Breast epithelium (tissue), 4 donors: ENCODE results near the gene TCERG1L. TPM values are rescaled to one million over a fixed set of nuclear protein-coding genes. Genes with fewer than 3 reads are reported as not detected.
A peak's percentile ranks its signal among the peaks of the same experiment; 100 is the strongest.

Source experiments
- DNase-seq, 2 donors: peaks; one replicate each; pipeline ENCODE4 v3.0.0-alpha.2; 2019; ENCODE audit warnings: low spot score in 2 of 2
- H3K27ac ChIP-seq, 2 donors: fragments of 200-600 bp; sonication (generic) in 1 of 2; one replicate each; pipeline ENCODE4 v1.5.1; 2016 to 2019; ENCODE audit warnings: mild to moderate bottlenecking in 1 of 2
- H3K27me3 ChIP-seq, 2 donors: fragments of 200-600 bp; sonication (generic) in 1 of 2; one replicate each; pipeline versions ENCODE4 v1.5.1 to v1.6.0; 2017 to 2019; ENCODE audit warnings: control low read depth in 1 of 2, mild to moderate bottlenecking in 1 of 2
- H3K36me3 ChIP-seq: fragments of 200-600 bp; one replicate; pipeline ENCODE4 v1.5.1; 2019
- H3K4me1 ChIP-seq, 2 donors: fragments of 200-600 bp; sonication (generic); one replicate each; pipeline ENCODE4 v1.5.1; 2016 to 2019; ENCODE audit warnings: control low read depth in 1 of 2
- H3K4me3 ChIP-seq, 3 donors: fragments of 200-600 bp; sonication (generic); 1 replicate in 2 of 3; 2 replicates in 1 of 3; pipeline ENCODE4 v1.5.1; 2016 to 2019; ENCODE audit warnings: mild to moderate bottlenecking in 3 of 3, moderate library complexity in 2 of 3
- H3K9me3 ChIP-seq, 2 donors: fragments of 200-600 bp; sonication (generic) in 1 of 2; one replicate each; pipeline ENCODE4 v1.5.1; 2016 to 2019; ENCODE audit warnings: control low read depth in 1 of 2
- CTCF ChIP-seq, 3 donors: fragments of 450-650 bp; IDR thresholded peaks; one replicate each; pipeline ENCODE4 v1.5.1; 2016 to 2017; ENCODE audit warnings: antibody characterized with exemption in 3 of 3, mild to moderate bottlenecking in 3 of 3, moderate library complexity in 3 of 3
- POLR2A ChIP-seq: fragments of 450-650 bp; IDR thresholded peaks from one replicate; pipeline ENCODE4 v1.6.1; 2016; ENCODE audit warnings: antibody characterized with exemption, mild to moderate bottlenecking, moderate library complexity
- POLR2AphosphoS5 ChIP-seq, 3 donors: sonication (generic); formaldehyde crosslinking; IDR thresholded peaks; one replicate each; pipeline ENCODE4 v1.6.1; 2017; ENCODE audit warnings: antibody characterized with exemption in 3 of 3
- intact Hi-C: fragments of 100-400 bp; cut with DNase I; formaldehyde crosslinking; loops from one replicate; pipeline ENCODE4 v1.15.1; 2023; ENCODE audit warnings: low total_unique reads
- total RNA-seq, 3 donors: library from RNA; depleted of rRNA; stranded (reverse); fragments of >200 nt; gene quantifications; one replicate each; pipeline ENCODE4 v1.1.0, GENCODE V29; 2016

TCERG1L gene
- under 1 TPM in 2 of 3 donors, not detected in 1; under 0.01 to 0.88 TPM for total RNA-seq

- peaks cover 0 to 6% of the 10 kb centered on the region in 2 donors for H3K4me1 ChIP-seq
- peaks cover 0 to 65% of the 10 kb centered on the region in 2 donors for H3K27me3 ChIP-seq
- peak within 1 kb of the TSS in 2 of 3 donors; percentile 41 to 53 for H3K4me3 ChIP-seq
- no peaks in the 10 kb centered on the region for H3K36me3 ChIP-seq
- no peak within 1 kb of the TSS for H3K27ac ChIP-seq
- TF ChIP-seq POLR2A (no peak), POLR2AphosphoS5 (IDR thresholded peaks at IDR 0.05) (no peak), CTCF (IDR thresholded peaks at IDR 0.05) (no peak)
- DNase-seq = no peak
- no peaks in the 10 kb centered on the region for H3K9me3 ChIP-seq
- intact Hi-C loops = no loop called here
Observed at GRCh38 chr10:131311661-131312477, at the start of gene TCERG1L. TSS of gene TCERG1L (minus strand) at chr10:131311721. CDS start at chr10:131311635, 86 bp downstream.

- Histone ChIP-seq H3K4me1 (no peaks in the 10 kb centered on the region), H3K9me3 (no peaks in the 10 kb centered on the region), H3K4me3 (no peak overlapping the region), H3K27ac (no peak overlapping the region), H3K36me3 (no peaks in the 10 kb centered on the region), H3K27me3 (peaks cover 0 to 18% of the 10 kb centered on the region in 2 donors)
- DNase-seq = no peak
- TF ChIP-seq POLR2AphosphoS5 (IDR thresholded peaks at IDR 0.05) (no peak), CTCF (IDR thresholded peaks at IDR 0.05) (no peak), POLR2A (no peak)
- intact Hi-C loops = no loop called here
Observed at GRCh38 chr10:131358741-131359442, 47.4 kb upstream of the TCERG1L start.

- DNase-seq = no peak
- Histone ChIP-seq H3K9me3 (no peaks in the 10 kb centered on the region), H3K36me3 (no peaks in the 10 kb centered on the region), H3K4me1 (no peaks in the 10 kb centered on the region), H3K27ac (no peak overlapping the region), H3K4me3 (no peak overlapping the region), H3K27me3 (peaks cover 0 to 6% of the 10 kb centered on the region in 2 donors)
- intact Hi-C loops = no loop called here
- no peak for TF ChIP-seq CTCF (IDR thresholded peaks at IDR 0.05)
- no peak for TF ChIP-seq POLR2AphosphoS5 (IDR thresholded peaks at IDR 0.05)
- no peak for TF ChIP-seq POLR2A
Observed at GRCh38 chr10:131356442-131356841, 44.9 kb upstream of the TCERG1L start.

GRCh38 chr10:131355881-131356280, 44.4 kb upstream of the TCERG1L start:
- TF ChIP-seq POLR2A (no peak), CTCF (IDR thresholded peaks at IDR 0.05) (no peak), POLR2AphosphoS5 (IDR thresholded peaks at IDR 0.05) (no peak)
- intact Hi-C loops = no loop called here
- Histone ChIP-seq H3K4me3 (no peak overlapping the region), H3K27me3 (peaks cover 0 to 11% of the 10 kb centered on the region in 2 donors), H3K9me3 (no peaks in the 10 kb centered on the region), H3K4me1 (no peaks in the 10 kb centered on the region), H3K27ac (no peak overlapping the region), H3K36me3 (no peaks in the 10 kb centered on the region)
- no peak for DNase-seq

- intact Hi-C loops = no loop called here
- Histone ChIP-seq H3K4me1 (no peaks in the 10 kb centered on the region), H3K4me3 (no peak overlapping the region), H3K27ac (no peak overlapping the region), H3K9me3 (no peaks in the 10 kb centered on the region), H3K27me3 (peaks cover 0 to 17% of the 10 kb centered on the region in 2 donors), H3K36me3 (no peaks in the 10 kb centered on the region)
- DNase-seq = no peak
- TF ChIP-seq POLR2AphosphoS5 (IDR thresholded peaks at IDR 0.05) (no peak), POLR2A (no peak), CTCF (IDR thresholded peaks at IDR 0.05) (no peak)
Observed at GRCh38 chr10:131355056-131355455, 43.5 kb upstream of the TCERG1L start.
